Gastrocnemius medialis (tissue), 4 donors: ENCODE results near the gene C3. TPM values are rescaled to one million over a fixed set of nuclear protein-coding genes. Genes with fewer than 3 reads are reported as not detected.

Experiments
- ATAC-seq, 2 donors: fragments of 150-250 bp; one replicate each; pipeline ENCODE4 v1.9.1; 2016
- DNase-seq, 2 donors: peaks; one replicate each; pipeline ENCODE4 v3.0.0-alpha.2; 2019
- H3K27ac ChIP-seq, 4 donors: fragments of 200-600 bp; sonication (generic); 1 replicate in 1 of 4; 2 replicates in 3 of 4; pipeline ENCODE4 v1.5.1; 2016 to 2018; ENCODE audit warnings: mild to moderate bottlenecking in 2 of 4, moderate library complexity in 1 of 4
- H3K27me3 ChIP-seq, 3 donors: fragments of 200-600 bp; sonication (generic) in 2 of 3; 1 replicate in 1 of 3; 2 replicates in 2 of 3; pipeline versions ENCODE4 v1.5.1 to v1.6.0; 2016 to 2019; ENCODE audit warnings: mild to moderate bottlenecking in 1 of 3, moderate library complexity in 1 of 3
- H3K36me3 ChIP-seq, 2 donors: fragments of 200-600 bp; sonication (generic) in 1 of 2; one replicate each; pipeline ENCODE4 v1.5.1; 2017 to 2018
- H3K4me1 ChIP-seq, 2 donors: fragments of 200-600 bp; sonication (generic) in 1 of 2; one replicate each; pipeline ENCODE4 v1.5.1; 2016 to 2017; ENCODE audit warnings: mild to moderate bottlenecking in 2 of 2
- H3K4me3 ChIP-seq, 4 donors: fragments of 200-600 bp; sonication (generic) in 3 of 4; 1 replicate in 1 of 4; 2 replicates in 3 of 4; pipeline ENCODE4 v1.5.1; 2016 to 2019; ENCODE audit warnings: mild to moderate bottlenecking in 2 of 4
- H3K9me3 ChIP-seq, 3 donors: fragments of 200-600 bp; sonication (generic) in 2 of 3; 1 replicate in 1 of 3; 2 replicates in 2 of 3; pipeline ENCODE4 v1.5.1; 2016 to 2019
- POLR2A ChIP-seq, 2 donors: fragments of 450-650 bp; IDR thresholded peaks; one replicate each; pipeline ENCODE4 v1.6.1; 2017; ENCODE audit warnings: antibody characterized with exemption in 2 of 2, mild to moderate bottlenecking in 2 of 2, moderate library complexity in 2 of 2
- in situ Hi-C, 4 donors: fragments of 200-750 bp; cut with MboI; loops; one replicate each; pipeline versions ENCODE4 v1.15.0 to v1.8.0; 2017; ENCODE audit warnings: low sequenced_read_pairs in 4 of 4
- intact Hi-C: fragments of 100-400 bp; cut with DNase I; formaldehyde crosslinking; loops from one replicate; pipeline ENCODE4 v1.15.1; 2023; ENCODE audit warnings: low total_unique reads
- total RNA-seq, 4 donors: library from RNA; depleted of rRNA; stranded (reverse); fragments of >200 nt; gene quantifications; one replicate each; pipeline versions ENCODE4 v1.1.0 to v1.2.3, GENCODE V29; 2016
- TF ChIP-seq, protein P1 (sequence below), 5 experiments: fragments of 450-650 bp in 3 of 5; fragments of 200-600 bp in 2 of 5; sonication (generic) in 2 of 5; IDR thresholded peaks in 4 of 5; conservative IDR thresholded peaks in 1 of 5; 1 replicate in 4 of 5; 2 replicates in 1 of 5; pipeline ENCODE4 v1.5.1; 2016 to 2019; ENCODE audit warnings: antibody characterized with exemption in 5 of 5, mild to moderate bottlenecking in 3 of 5, moderate library complexity in 3 of 5

The C3 gene
- total RNA-seq, 4 donors from 2014 or later, result 25.9 to 121 (median 70.6) TPM

DNA sequence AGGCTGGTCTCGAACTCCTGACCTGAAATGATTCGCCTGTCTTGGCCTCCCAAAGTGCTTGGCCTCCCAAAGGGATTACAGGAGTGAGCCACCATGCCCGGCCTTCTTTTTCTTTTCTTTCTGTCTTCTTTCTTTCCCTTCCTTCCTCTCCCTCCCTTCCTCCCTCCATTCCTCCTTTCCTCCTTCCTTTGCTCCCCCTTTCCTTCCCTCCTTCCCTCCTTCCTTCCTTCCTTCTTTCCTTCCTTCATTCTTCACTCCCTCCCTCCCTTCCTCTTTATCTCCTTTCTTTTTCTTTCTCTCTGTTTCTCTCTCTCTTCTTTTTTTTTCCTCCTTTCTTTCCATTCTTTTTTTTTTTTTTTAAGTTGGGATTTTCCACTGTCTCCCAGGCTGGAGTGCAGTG is 12.1 kb downstream of the C3 start:
- H3K27me3 ChIP-seq, result peaks cover 0 to 10% (median 6%) of the 10 kb centered on the region in 3 donors
- H3K27ac ChIP-seq, result no peak overlapping the region
- in situ Hi-C loops (no loop called here), intact Hi-C loops (no loop called here)
- DNase-seq (no peak), ATAC-seq (no peak)
- no peak overlapping the region for H3K4me3 ChIP-seq
- no peaks in the 10 kb centered on the region for H3K36me3 ChIP-seq
- no peaks in the 10 kb centered on the region for H3K9me3 ChIP-seq
- TF ChIP-seq POLR2A (IDR thresholded peaks at IDR 0.05), result no peak
- TF ChIP-seq, protein P1, sequence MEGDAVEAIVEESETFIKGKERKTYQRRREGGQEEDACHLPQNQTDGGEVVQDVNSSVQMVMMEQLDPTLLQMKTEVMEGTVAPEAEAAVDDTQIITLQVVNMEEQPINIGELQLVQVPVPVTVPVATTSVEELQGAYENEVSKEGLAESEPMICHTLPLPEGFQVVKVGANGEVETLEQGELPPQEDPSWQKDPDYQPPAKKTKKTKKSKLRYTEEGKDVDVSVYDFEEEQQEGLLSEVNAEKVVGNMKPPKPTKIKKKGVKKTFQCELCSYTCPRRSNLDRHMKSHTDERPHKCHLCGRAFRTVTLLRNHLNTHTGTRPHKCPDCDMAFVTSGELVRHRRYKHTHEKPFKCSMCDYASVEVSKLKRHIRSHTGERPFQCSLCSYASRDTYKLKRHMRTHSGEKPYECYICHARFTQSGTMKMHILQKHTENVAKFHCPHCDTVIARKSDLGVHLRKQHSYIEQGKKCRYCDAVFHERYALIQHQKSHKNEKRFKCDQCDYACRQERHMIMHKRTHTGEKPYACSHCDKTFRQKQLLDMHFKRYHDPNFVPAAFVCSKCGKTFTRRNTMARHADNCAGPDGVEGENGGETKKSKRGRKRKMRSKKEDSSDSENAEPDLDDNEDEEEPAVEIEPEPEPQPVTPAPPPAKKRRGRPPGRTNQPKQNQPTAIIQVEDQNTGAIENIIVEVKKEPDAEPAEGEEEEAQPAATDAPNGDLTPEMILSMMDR (IDR thresholded peaks at IDR 0.05 in 4 of 5, conservative IDR thresholded peaks at IDR 0.05 in 1 of 5), result no peak
- no peaks in the 10 kb centered on the region for H3K4me1 ChIP-seq

DNA sequence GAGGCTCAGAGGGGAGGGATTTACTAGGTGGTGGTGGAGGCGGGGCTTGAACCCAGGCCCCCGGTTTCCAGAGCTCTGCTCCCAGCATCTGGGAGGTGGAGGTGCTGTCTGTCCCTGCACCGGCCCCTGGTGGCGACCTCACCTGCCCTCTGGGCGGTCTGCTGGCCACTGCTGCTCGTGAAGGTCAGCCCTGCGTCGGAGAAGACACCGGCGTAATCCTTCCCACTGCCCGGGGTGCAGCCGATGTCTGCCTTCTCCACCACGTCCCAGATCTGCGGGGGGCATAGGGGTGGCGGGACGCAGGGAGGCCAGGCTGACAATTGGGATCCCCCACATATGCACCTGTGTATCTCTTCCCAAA is 12.8 kb downstream of the C3 start:
- intact Hi-C loops, result no loop called here
- no peak overlapping the region for H3K4me3 ChIP-seq
- no peaks in the 10 kb centered on the region for H3K9me3 ChIP-seq
- in situ Hi-C loops, result no loop called here
- H3K27me3 ChIP-seq, result peaks cover 0 to 10% (median 6%) of the 10 kb centered on the region in 3 donors
- no peaks in the 10 kb centered on the region for H3K36me3 ChIP-seq
- DNase-seq (no peak), ATAC-seq (no peak)
- no peak for TF ChIP-seq POLR2A (IDR thresholded peaks at IDR 0.05)
- TF ChIP-seq, protein P1 (IDR thresholded peaks at IDR 0.05 in 4 of 5, conservative IDR thresholded peaks at IDR 0.05 in 1 of 5), result no peak
- no peak overlapping the region for H3K27ac ChIP-seq
- H3K4me1 ChIP-seq, result no peaks in the 10 kb centered on the region

GRCh38 chr19:6707011-6707657 is 13.3 kb downstream of the C3 start:
- no peak overlapping the region for H3K27ac ChIP-seq
- no peaks in the 10 kb centered on the region for H3K36me3 ChIP-seq
- intact Hi-C loops, result no loop called here
- H3K4me3 ChIP-seq, result no peak overlapping the region
- no peaks in the 10 kb centered on the region for H3K4me1 ChIP-seq
- TF ChIP-seq, protein P1 (IDR thresholded peaks at IDR 0.05 in 4 of 5, conservative IDR thresholded peaks at IDR 0.05 in 1 of 5), result no peak
- no peak for TF ChIP-seq POLR2A (IDR thresholded peaks at IDR 0.05)
- in situ Hi-C loops, result no loop called here
- no peaks in the 10 kb centered on the region for H3K9me3 ChIP-seq
- ATAC-seq (no peak), DNase-seq (no peak)
- H3K27me3 ChIP-seq, result peaks cover 0 to 10% (median 6%) of the 10 kb centered on the region in 3 donors

- DNase-seq (no peak), ATAC-seq (no peak)
- no peaks in the 10 kb centered on the region for H3K9me3 ChIP-seq
- no peak overlapping the region for H3K27ac ChIP-seq
- no peak for TF ChIP-seq POLR2A (IDR thresholded peaks at IDR 0.05)
- TF ChIP-seq, protein P1 (IDR thresholded peaks at IDR 0.05 in 4 of 5, conservative IDR thresholded peaks at IDR 0.05 in 1 of 5), result no peak
- in situ Hi-C loops, result no loop called here
- intact Hi-C loops, result no loop called here
- no peak overlapping the region for H3K4me3 ChIP-seq
- no peaks in the 10 kb centered on the region for H3K36me3 ChIP-seq
- H3K4me1 ChIP-seq, result no peaks in the 10 kb centered on the region
- H3K27me3 ChIP-seq, result peaks cover 0 to 10% (median 6%) of the 10 kb centered on the region in 3 donors
Measured at GRCh38 chr19:6706633-6706958, 13.9 kb downstream of the C3 start.
